VCaP (cell line): ENCODE results near the gene ZNF324.

Experiments used
- H3K27ac ChIP-seq: fragments of 450-650 bp; 2 replicates; pipeline ENCODE4 v1.5.1; 2017
- TF ChIP-seq, protein P1 (sequence below): fragments of 450-650 bp; conservative IDR thresholded peaks from 2 replicates; pipeline ENCODE4 v1.5.1; 2017; ENCODE audit warnings: mild to moderate bottlenecking, moderate library complexity

The ZNF324 gene

DNA sequence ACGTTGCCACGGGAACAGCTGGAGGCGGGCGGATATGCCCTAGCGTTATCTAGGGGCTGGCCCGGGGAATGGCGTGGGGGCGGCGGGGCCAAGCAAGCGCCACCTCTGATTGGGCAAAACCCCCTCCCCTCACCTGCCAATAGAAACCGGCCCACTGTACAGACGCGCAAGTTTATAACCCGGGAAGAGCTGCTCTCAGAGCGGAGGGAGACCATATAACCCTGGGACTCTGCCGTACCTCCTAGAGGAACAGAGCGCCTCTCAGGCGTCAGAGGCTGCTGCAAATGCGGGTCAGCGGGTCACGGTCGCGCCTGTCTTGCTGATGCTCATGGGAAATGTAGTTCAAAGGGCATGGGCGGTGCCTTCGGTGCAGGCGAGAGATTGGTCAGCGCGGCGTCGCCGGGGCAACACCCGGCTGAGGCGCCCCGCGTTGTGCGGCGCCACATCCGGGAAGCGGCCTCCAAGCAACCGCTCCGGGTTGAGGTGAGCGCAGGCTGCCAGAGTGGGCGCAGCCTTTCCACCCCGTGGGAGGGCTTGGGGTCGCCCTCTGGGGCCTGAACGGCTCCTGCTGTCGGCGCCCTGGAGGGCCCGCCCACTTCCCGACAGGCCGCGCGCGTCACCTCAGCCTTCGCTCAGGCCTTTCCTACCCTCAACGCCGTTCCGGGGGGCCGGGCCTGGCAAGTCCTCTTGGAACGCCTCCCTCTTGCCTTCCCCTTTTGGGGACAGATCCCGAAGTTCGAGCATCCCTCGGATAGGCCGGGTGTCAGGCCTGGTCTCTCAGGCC, 9.0 kb downstream of the ZNF324 start, which contains the start of gene ZNF446:
Gene ZNF446 (plus strand): TSS at position 639 of the 784 bp plus-strand sequence. CDS start 867 bp downstream, outside the sequence.
- TF ChIP-seq, protein P1, sequence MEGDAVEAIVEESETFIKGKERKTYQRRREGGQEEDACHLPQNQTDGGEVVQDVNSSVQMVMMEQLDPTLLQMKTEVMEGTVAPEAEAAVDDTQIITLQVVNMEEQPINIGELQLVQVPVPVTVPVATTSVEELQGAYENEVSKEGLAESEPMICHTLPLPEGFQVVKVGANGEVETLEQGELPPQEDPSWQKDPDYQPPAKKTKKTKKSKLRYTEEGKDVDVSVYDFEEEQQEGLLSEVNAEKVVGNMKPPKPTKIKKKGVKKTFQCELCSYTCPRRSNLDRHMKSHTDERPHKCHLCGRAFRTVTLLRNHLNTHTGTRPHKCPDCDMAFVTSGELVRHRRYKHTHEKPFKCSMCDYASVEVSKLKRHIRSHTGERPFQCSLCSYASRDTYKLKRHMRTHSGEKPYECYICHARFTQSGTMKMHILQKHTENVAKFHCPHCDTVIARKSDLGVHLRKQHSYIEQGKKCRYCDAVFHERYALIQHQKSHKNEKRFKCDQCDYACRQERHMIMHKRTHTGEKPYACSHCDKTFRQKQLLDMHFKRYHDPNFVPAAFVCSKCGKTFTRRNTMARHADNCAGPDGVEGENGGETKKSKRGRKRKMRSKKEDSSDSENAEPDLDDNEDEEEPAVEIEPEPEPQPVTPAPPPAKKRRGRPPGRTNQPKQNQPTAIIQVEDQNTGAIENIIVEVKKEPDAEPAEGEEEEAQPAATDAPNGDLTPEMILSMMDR = no peak
- H3K27ac ChIP-seq = peak within 1 kb of the TSS; percentile 89

DNA sequence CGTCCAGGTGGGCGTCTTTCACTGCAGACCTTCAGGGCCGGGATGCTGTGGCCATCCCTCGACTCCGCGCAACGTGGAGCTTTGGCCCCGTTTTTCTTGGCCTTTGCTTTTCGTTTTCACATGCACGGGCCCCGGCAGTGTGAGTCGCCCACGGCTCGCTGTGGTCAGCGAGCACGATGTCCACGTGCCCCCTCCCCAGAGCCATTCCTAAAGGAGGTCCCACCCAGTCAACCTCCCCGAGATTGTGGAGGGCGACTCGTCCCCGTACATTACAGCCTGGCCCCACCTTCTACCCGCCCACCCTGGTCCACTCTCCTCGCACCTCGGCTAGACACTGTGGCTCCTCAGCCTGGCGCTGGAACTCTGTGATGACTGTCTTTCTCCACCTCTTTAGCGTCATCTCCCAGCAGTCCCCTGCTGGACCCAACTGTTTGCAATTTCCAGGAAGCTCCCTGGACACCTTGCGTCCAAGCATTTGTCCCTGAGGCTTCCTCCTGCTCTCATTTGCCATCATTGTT, 9.7 kb downstream of the ZNF324 start:
- TF ChIP-seq, protein P1 = no peak
- peak overlapping the region; percentile 89 for H3K27ac ChIP-seq

DNA sequence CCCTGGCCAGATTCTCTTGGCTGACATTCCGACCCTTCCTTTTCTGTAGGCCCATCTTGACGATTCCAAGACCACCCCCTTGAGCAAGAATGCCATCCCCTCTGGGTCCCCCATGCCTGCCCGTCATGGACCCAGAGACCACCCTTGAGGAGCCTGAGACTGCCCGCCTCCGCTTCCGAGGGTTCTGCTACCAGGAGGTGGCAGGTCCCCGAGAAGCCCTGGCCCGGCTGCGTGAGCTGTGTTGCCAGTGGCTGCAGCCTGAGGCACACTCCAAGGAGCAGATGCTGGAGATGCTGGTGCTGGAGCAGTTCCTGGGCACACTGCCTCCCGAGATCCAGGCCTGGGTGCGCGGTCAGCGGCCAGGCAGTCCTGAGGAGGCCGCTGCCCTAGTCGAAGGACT, 10.2 kb downstream of the ZNF324 start:
- H3K27ac ChIP-seq = peak overlapping the region; percentile 89
- TF ChIP-seq, protein P1 = no peak

DNA sequence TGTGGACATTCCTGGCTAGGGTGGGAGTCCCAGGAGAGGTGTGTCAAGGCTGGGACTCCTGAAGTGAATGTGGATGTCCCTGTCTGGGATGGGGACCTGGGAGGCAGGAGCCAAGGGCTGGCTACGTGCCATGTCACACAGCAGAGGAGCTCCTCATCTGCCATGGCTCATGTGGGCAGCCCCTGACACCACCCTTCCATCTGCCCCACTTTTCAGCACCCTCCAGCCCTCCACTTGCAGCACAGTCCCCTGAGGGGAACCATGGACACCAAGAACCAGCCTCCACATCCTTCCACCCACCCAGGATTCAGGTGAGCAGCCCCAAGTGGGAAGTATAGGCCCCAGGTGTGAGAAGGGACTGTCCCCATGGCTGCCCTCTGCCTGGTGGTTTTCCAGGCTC, 11.0 kb downstream of the ZNF324 start:
- TF ChIP-seq, protein P1 = no peak
- H3K27ac ChIP-seq = peak overlapping the region; percentile 89; the same call in 1 of the 2 replicates

DNA sequence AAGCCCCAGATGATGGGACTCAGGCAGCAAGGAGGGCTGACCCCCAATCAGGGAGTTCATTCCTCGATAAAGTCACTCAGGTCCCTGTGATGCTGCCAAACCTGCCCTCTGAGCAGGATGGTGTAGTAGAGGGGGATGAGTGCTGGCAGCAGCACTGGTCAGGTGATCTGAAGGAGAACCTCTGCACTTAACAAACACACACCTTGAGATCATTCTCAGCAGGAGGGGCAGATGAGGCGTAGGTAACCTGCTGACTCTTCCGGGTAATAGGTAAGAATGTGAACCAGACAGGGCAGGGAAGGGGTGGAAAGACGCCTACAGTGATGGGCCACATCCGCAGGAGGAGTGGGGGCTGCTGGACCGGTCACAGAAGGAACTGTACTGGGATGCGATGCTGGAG, 12.4 kb downstream of the ZNF324 start:
- TF ChIP-seq, protein P1 = no peak

DNA sequence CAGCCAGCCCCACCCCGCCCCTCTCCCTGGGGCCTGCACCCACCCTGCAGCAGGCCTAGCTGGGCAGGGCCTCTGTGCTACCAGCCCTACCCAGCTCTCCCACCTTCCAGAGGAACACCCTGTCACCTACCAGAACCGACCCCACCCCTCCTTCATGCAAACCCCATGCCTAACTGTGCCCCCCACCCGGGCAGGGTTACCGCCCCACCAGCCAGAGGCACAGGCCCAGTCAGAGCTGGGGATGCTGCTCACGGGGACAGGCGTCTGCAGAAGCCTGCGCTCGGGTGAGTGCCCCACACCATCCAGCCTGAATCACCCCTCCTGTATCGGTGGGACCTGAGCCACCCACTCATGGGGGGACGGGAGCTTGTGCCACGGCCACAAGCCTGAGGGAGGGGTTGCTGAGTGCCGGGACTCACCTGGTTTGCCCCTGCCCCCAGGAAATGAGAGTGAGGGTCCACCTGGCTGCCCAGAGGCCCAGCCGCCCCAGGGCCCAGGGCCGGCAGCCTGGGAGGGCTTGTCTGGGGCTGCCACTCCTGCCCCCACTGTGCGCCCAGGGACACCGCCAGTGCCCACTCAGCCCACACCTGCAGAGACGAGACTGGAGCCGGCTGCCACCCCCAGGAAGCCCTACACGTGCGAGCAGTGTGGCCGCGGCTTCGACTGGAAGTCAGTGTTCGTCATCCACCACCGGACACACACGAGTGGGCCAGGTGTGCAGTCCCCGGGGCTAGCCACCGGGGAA, 13.0 kb downstream of the ZNF324 start:
- H3K27ac ChIP-seq = no peak overlapping the region
- TF ChIP-seq, protein P1 = no peak

More for the DNA sequence above, 12.4 kb downstream of the ZNF324 start:
- no peak overlapping the region for H3K27ac ChIP-seq

DNA sequence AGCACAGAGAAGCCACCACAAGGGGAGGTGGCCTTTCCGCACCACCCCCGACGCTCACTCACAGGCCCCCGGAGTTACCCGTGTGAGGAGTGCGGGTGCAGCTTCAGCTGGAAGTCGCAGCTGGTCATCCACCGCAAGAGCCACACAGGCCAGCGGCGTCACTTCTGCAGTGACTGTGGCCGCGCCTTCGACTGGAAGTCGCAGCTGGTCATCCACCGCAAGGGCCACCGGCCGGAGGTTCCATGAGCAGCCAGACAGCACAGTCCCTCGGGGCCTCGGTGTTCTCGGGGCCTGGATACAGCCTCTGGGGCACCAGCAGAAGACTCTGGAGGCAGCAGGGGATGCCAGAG, 13.6 kb downstream of the ZNF324 start:
- no peak overlapping the region for H3K27ac ChIP-seq

More for the DNA sequence above, 13.6 kb downstream of the ZNF324 start:
- TF ChIP-seq, protein P1 = no peak
